ENCODE measurements around the gene CDC42. TPM values are rescaled to one million over a fixed set of nuclear protein-coding genes. Genes with fewer than 3 reads are reported as not detected.

Gene CDC42
- total RNA-seq, 1 experiment from 2014 or later, result 171 TPM

GRCh38 chr1:22102746-22103145 is 50.2 kb downstream of the CDC42 start (continued):
- TF ChIP-seq ARID4B (CRISPR knock-in tag; IDR thresholded peaks at IDR 0.05; ENCODE audit: borderline replicate concordance) (no peak), JUN (CRISPR knock-in tag; IDR thresholded peaks at IDR 0.05) (no peak), KAT7 (CRISPR knock-in tag; IDR thresholded peaks at IDR 0.05; ENCODE audit: borderline replicate concordance) (no peak), ZNF232 (CRISPR knock-in tag; IDR thresholded peaks at IDR 0.05) (no peak), RELA (CRISPR knock-in tag; IDR thresholded peaks at IDR 0.05; ENCODE audit: borderline replicate concordance) (no peak), USF2 (CRISPR knock-in tag; IDR thresholded peaks at IDR 0.05) (no peak), GTF2I (CRISPR knock-in tag; conservative IDR thresholded peaks at IDR 0.05) (no peak), MAX (CRISPR knock-in tag; IDR thresholded peaks at IDR 0.05) (no peak)

- H3K4me1 Mint-ChIP-seq, result peaks cover 11% of the 10 kb centered on the region; the same call in 1 of the 2 replicates
- H3K27ac Mint-ChIP-seq, result peak overlapping the region; percentile 90
- DNase-seq (ENCODE audit: low spot score), result no peak
- TF ChIP-seq JAZF1 (CRISPR knock-in tag; IDR thresholded peaks at IDR 0.05) (no peak), TEAD1 (CRISPR knock-in tag; IDR thresholded peaks at IDR 0.05) (no peak), ZBTB21 (CRISPR knock-in tag; IDR thresholded peaks at IDR 0.05; ENCODE audit: borderline replicate concordance) (no peak), ZMAT4 (CRISPR knock-in tag; IDR thresholded peaks at IDR 0.05) (no peak), ZNF232 (CRISPR knock-in tag; IDR thresholded peaks at IDR 0.05) (no peak), NR2C2 (CRISPR knock-in tag; IDR thresholded peaks at IDR 0.05) (no peak), GABPB1 (CRISPR knock-in tag; IDR thresholded peaks at IDR 0.05) (no peak), PRDM15 (CRISPR knock-in tag; IDR thresholded peaks at IDR 0.05) (no peak), IRF2 (CRISPR knock-in tag; IDR thresholded peaks at IDR 0.05; ENCODE audit: borderline replicate concordance, low read depth) (no peak), ZNF425 (CRISPR knock-in tag; conservative IDR thresholded peaks at IDR 0.05) (no peak), NR1H2 (CRISPR knock-in tag; IDR thresholded peaks at IDR 0.05) (no peak), CREM (CRISPR knock-in tag; IDR thresholded peaks at IDR 0.05) (no peak), ZNF317 (CRISPR knock-in tag; IDR thresholded peaks at IDR 0.05; ENCODE audit: borderline replicate concordance, low read depth) (no peak)
- ChIA-PET CTCF (no interaction called here), POLR2A (no interaction called here)
- no peaks in the 10 kb centered on the region for H3K9me3 Mint-ChIP-seq
- no peak overlapping the region for H3K4me3 Mint-ChIP-seq
- peaks cover 4% of the 10 kb centered on the region; the same call in 1 of the 2 replicates for H3K36me3 Mint-ChIP-seq
- no peaks in the 10 kb centered on the region for H3K27me3 Mint-ChIP-seq (ENCODE audit: low read depth)
- ATAC-seq, result no peak
Observed at GRCh38 chr1:22104094-22104493, 51.6 kb downstream of the CDC42 start.
